ENCODE results near the gene EXOC4. TPM values are rescaled to one million over a fixed set of nuclear protein-coding genes. Genes with fewer than 3 reads are reported as not detected.

Gene EXOC4
- total and polyA plus RNA-seq, 2 of the 8 experiments (the other 6 are each of a cell fraction or from before 2014, with no cell fraction given), result 27.0 to 67.3 TPM

DNA sequence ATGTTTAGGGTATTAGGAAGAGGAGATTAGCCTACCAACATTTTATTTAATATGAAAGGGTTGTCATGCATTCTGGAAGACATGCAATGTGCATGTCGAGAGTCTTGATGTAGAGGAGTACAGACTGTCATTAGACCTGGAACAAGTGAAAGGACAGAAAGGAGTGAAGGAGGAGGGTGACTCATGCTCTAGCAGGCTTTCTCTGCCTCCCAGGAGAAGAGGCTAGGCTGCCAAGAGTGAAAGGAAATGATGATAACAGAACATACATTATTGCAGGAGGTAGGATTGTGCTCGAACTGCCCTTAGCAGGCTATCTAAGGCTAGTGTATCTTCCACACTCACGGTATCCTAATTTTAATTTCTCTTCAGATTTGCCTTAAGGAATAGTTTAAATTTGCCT, 228.8 kb downstream of the EXOC4 start (continued):
- TF ChIP-seq, protein P1, sequence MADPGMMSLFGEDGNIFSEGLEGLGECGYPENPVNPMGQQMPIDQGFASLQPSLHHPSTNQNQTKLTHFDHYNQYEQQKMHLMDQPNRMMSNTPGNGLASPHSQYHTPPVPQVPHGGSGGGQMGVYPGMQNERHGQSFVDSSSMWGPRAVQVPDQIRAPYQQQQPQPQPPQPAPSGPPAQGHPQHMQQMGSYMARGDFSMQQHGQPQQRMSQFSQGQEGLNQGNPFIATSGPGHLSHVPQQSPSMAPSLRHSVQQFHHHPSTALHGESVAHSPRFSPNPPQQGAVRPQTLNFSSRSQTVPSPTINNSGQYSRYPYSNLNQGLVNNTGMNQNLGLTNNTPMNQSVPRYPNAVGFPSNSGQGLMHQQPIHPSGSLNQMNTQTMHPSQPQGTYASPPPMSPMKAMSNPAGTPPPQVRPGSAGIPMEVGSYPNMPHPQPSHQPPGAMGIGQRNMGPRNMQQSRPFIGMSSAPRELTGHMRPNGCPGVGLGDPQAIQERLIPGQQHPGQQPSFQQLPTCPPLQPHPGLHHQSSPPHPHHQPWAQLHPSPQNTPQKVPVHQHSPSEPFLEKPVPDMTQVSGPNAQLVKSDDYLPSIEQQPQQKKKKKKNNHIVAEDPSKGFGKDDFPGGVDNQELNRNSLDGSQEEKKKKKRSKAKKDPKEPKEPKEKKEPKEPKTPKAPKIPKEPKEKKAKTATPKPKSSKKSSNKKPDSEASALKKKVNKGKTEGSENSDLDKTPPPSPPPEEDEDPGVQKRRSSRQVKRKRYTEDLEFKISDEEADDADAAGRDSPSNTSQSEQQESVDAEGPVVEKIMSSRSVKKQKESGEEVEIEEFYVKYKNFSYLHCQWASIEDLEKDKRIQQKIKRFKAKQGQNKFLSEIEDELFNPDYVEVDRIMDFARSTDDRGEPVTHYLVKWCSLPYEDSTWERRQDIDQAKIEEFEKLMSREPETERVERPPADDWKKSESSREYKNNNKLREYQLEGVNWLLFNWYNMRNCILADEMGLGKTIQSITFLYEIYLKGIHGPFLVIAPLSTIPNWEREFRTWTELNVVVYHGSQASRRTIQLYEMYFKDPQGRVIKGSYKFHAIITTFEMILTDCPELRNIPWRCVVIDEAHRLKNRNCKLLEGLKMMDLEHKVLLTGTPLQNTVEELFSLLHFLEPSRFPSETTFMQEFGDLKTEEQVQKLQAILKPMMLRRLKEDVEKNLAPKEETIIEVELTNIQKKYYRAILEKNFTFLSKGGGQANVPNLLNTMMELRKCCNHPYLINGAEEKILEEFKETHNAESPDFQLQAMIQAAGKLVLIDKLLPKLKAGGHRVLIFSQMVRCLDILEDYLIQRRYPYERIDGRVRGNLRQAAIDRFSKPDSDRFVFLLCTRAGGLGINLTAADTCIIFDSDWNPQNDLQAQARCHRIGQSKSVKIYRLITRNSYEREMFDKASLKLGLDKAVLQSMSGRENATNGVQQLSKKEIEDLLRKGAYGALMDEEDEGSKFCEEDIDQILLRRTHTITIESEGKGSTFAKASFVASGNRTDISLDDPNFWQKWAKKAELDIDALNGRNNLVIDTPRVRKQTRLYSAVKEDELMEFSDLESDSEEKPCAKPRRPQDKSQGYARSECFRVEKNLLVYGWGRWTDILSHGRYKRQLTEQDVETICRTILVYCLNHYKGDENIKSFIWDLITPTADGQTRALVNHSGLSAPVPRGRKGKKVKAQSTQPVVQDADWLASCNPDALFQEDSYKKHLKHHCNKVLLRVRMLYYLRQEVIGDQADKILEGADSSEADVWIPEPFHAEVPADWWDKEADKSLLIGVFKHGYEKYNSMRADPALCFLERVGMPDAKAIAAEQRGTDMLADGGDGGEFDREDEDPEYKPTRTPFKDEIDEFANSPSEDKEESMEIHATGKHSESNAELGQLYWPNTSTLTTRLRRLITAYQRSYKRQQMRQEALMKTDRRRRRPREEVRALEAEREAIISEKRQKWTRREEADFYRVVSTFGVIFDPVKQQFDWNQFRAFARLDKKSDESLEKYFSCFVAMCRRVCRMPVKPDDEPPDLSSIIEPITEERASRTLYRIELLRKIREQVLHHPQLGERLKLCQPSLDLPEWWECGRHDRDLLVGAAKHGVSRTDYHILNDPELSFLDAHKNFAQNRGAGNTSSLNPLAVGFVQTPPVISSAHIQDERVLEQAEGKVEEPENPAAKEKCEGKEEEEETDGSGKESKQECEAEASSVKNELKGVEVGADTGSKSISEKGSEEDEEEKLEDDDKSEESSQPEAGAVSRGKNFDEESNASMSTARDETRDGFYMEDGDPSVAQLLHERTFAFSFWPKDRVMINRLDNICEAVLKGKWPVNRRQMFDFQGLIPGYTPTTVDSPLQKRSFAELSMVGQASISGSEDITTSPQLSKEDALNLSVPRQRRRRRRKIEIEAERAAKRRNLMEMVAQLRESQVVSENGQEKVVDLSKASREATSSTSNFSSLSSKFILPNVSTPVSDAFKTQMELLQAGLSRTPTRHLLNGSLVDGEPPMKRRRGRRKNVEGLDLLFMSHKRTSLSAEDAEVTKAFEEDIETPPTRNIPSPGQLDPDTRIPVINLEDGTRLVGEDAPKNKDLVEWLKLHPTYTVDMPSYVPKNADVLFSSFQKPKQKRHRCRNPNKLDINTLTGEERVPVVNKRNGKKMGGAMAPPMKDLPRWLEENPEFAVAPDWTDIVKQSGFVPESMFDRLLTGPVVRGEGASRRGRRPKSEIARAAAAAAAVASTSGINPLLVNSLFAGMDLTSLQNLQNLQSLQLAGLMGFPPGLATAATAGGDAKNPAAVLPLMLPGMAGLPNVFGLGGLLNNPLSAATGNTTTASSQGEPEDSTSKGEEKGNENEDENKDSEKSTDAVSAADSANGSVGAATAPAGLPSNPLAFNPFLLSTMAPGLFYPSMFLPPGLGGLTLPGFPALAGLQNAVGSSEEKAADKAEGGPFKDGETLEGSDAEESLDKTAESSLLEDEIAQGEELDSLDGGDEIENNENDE (IDR thresholded peaks at IDR 0.05; ENCODE audit: insufficient replicate concordance, low read length), result no peak
- no peak for TF ChIP-seq CTBP2 (IDR thresholded peaks at IDR 0.05; ENCODE audit: borderline replicate concordance, insufficient read depth, insufficient read length, low read length)
- TF ChIP-seq JUND (IDR thresholded peaks at IDR 0.05; ENCODE audit: low read length), result no peak
- TF ChIP-seq TEAD4 (IDR thresholded peaks at IDR 0.05; ENCODE audit: low read depth, low read length), result no peak
- TF ChIP-seq EZH2 (IDR thresholded peaks at IDR 0.05; ENCODE audit: low read depth, low read length, severe bottlenecking), result no peak
- TF ChIP-seq RBBP5 (IDR thresholded peaks at IDR 0.05; ENCODE audit: borderline replicate concordance, low read depth, low read length), result no peak
- no peak for TF ChIP-seq POLR2A (IDR thresholded peaks at IDR 0.05; ENCODE audit: control extremely low read depth in 1 of 2, low read depth in 2 of 2, low read length in 2 of 2)
- no peak for TF ChIP-seq ZNF274 (IDR thresholded peaks at IDR 0.05; ENCODE audit: borderline replicate concordance, extremely low read depth, low read length)
